Panc1 (cell line): ENCODE data around the gene AKR1C2. TPM values are rescaled to one million over a fixed set of nuclear protein-coding genes. Genes with fewer than 3 reads are reported as not detected.
"Not testable (repeated sequence)": the region's sequence is repeated elsewhere in the genome, so short reads cannot be mapped to it uniquely, and the experiment has no call there.

Experiments used
- ATAC-seq: fragments of 200-7000 bp; cut with Tn5 transposase; 2 replicates; pipeline ENCODE4 v1.9.1; 2020; ENCODE audit warnings: mild to moderate bottlenecking, moderate library complexity
- BruUV-seq: library from RNA; stranded (reverse); fragments of 400-500 nt; replicated peaks from 2 replicates; lab custom pipeline; 2021; lab: Mats Ljungman, UMichigan
- CTCF ChIA-PET: fragments of 300-600 bp; sonication (Branson Sonifier 250); formaldehyde crosslinking; loops from one replicate; lab custom pipeline; 2022; ENCODE audit warnings: antibody characterized with exemption; lab: Charles Lee
- POLR2A ChIA-PET: fragments of 300-600 bp; sonication (Branson Sonifier 250); formaldehyde crosslinking; loops from one replicate; lab custom pipeline; 2022; ENCODE audit warnings: antibody characterized with exemption; lab: Charles Lee
- DNase-seq: peaks from one replicate; pipeline ENCODE4 v3.0.0-alpha.2; 2010; ENCODE audit warnings: low read depth, low spot score
- H3K27ac ChIP-seq: 2 replicates; pipeline ENCODE4 v1.5.1; 2011; ENCODE audit warnings: mild to moderate bottlenecking, low read length, inconsistent platforms
- H3K27me3 ChIP-seq: fragments of 200-500 bp; sonication (Bioruptor generic); 2 replicates; pipeline ENCODE4 v1.6.0; 2014; ENCODE audit warnings: low read length, inconsistent platforms; ENCODE audit not compliant: control insufficient read depth, insufficient read depth
- H3K36me3 ChIP-seq: fragments of 200-500 bp; sonication (Bioruptor generic); 2 replicates; pipeline ENCODE4 v1.5.1; 2014; ENCODE audit warnings: inconsistent platforms, mild to moderate bottlenecking, low read length, moderate library complexity; ENCODE audit not compliant: control insufficient read depth, insufficient read depth
- H3K4me1 ChIP-seq: 2 replicates; pipeline ENCODE4 v1.5.1; 2011; ENCODE audit warnings: inconsistent platforms, mild to moderate bottlenecking, low read length, moderate library complexity; ENCODE audit not compliant: control insufficient read depth, insufficient read depth
- H3K4me3 ChIP-seq, 2 experiments: 2 replicates each; pipeline ENCODE4 v1.5.1; 2011 to 2012; ENCODE audit warnings: low read depth in 2 of 2, low read length in 2 of 2, mild to moderate bottlenecking in 2 of 2, inconsistent platforms in 1 of 2, moderate library complexity in 1 of 2
- H3K9me3 ChIP-seq: fragments of 200-500 bp; sonication (Bioruptor generic); 2 replicates; pipeline ENCODE4 v1.5.1; 2014; ENCODE audit warnings: low read depth, mild to moderate bottlenecking, inconsistent platforms, low read length, moderate library complexity; ENCODE audit not compliant: control insufficient read depth, insufficient read depth
- POLR2AphosphoS5 ChIP-seq: IDR thresholded peaks from 2 replicates; pipeline ENCODE4 v1.6.1; 2012; ENCODE audit warnings: mild to moderate bottlenecking, low read depth, low read length, moderate library complexity
- SIN3A ChIP-seq: IDR thresholded peaks from 2 replicates; pipeline ENCODE4 v1.6.1; 2012; ENCODE audit warnings: low read depth, mild to moderate bottlenecking, low read length, moderate library complexity, borderline replicate concordance; ENCODE audit not compliant: insufficient read depth
- TCF7L2 ChIP-seq: IDR thresholded peaks from 2 replicates; pipeline ENCODE4 v1.6.1; 2011; ENCODE audit warnings: mild to moderate bottlenecking, low read depth, low read length, inconsistent platforms
- in situ Hi-C: cut with HindIII; loops from 2 replicates; pipeline ENCODE4 v1.10.0; 2016; ENCODE audit warnings: low sequenced_read_pairs, low pct_unique_long_range_greater_than_20kb
- intact Hi-C: fragments of 100-400 bp; cut with micrococcal nuclease; formaldehyde crosslinking; loops from one replicate; pipeline ENCODE4 v1.10.0; 2022; ENCODE audit not compliant: unreplicated experiment
- total RNA-seq: library from RNA; stranded (reverse); gene quantifications from one replicate; pipeline ENCODE4 v1.2.1, GENCODE V29; 2021; ENCODE audit not compliant: unreplicated experiment
- TF ChIP-seq, protein P1 (sequence below): fragments of 450-650 bp; IDR thresholded peaks from 2 replicates; pipeline ENCODE4 v1.5.1; 2017; ENCODE audit warnings: mild to moderate bottlenecking
- TF ChIP-seq, protein P2 (sequence below), 2 experiments: IDR thresholded peaks; 2 replicates each; pipeline ENCODE4 v1.6.1; 2011 to 2012; ENCODE audit warnings: low read depth in 2 of 2, control low read depth in 1 of 2, low read length in 1 of 2, mild to moderate bottlenecking in 1 of 2, moderate library complexity in 1 of 2; ENCODE audit not compliant: insufficient read depth in 1 of 2

The AKR1C2 gene
- total RNA-seq, 1 experiment from 2014 or later: 0.33 TPM

DNA sequence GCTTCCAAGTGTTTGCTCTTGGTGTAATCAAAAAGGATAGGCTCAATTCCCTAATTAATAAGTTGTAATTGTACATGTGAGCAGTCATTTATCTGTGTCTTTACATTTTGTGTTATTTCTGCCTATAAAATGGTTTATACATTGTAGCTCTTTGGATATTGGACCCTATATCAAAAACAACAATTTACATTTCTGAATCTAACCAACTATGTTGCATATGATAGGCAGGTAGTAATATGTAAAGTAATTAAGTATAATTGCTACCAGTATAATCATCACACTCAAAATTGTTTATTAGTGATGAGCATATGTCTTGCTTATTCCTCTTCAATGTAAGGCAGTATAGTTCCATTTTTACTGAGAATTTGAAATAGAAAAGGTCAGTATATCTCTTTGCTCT is 26.6 kb downstream of the AKR1C2 start:
- H3K27ac ChIP-seq: no peak overlapping the region
- ChIA-PET POLR2A (no interaction called here), CTCF (no interaction called here)
- no TSS peak for BruUV-seq
- no peaks in the 10 kb centered on the region for H3K27me3 ChIP-seq
- no peaks in the 10 kb centered on the region for H3K4me1 ChIP-seq
- no peak for ATAC-seq
- TF ChIP-seq, protein P1, sequence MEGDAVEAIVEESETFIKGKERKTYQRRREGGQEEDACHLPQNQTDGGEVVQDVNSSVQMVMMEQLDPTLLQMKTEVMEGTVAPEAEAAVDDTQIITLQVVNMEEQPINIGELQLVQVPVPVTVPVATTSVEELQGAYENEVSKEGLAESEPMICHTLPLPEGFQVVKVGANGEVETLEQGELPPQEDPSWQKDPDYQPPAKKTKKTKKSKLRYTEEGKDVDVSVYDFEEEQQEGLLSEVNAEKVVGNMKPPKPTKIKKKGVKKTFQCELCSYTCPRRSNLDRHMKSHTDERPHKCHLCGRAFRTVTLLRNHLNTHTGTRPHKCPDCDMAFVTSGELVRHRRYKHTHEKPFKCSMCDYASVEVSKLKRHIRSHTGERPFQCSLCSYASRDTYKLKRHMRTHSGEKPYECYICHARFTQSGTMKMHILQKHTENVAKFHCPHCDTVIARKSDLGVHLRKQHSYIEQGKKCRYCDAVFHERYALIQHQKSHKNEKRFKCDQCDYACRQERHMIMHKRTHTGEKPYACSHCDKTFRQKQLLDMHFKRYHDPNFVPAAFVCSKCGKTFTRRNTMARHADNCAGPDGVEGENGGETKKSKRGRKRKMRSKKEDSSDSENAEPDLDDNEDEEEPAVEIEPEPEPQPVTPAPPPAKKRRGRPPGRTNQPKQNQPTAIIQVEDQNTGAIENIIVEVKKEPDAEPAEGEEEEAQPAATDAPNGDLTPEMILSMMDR: no peak
- TF ChIP-seq POLR2AphosphoS5 (no peak), TCF7L2 (no peak), SIN3A (no peak)
- TF ChIP-seq, protein P2, sequence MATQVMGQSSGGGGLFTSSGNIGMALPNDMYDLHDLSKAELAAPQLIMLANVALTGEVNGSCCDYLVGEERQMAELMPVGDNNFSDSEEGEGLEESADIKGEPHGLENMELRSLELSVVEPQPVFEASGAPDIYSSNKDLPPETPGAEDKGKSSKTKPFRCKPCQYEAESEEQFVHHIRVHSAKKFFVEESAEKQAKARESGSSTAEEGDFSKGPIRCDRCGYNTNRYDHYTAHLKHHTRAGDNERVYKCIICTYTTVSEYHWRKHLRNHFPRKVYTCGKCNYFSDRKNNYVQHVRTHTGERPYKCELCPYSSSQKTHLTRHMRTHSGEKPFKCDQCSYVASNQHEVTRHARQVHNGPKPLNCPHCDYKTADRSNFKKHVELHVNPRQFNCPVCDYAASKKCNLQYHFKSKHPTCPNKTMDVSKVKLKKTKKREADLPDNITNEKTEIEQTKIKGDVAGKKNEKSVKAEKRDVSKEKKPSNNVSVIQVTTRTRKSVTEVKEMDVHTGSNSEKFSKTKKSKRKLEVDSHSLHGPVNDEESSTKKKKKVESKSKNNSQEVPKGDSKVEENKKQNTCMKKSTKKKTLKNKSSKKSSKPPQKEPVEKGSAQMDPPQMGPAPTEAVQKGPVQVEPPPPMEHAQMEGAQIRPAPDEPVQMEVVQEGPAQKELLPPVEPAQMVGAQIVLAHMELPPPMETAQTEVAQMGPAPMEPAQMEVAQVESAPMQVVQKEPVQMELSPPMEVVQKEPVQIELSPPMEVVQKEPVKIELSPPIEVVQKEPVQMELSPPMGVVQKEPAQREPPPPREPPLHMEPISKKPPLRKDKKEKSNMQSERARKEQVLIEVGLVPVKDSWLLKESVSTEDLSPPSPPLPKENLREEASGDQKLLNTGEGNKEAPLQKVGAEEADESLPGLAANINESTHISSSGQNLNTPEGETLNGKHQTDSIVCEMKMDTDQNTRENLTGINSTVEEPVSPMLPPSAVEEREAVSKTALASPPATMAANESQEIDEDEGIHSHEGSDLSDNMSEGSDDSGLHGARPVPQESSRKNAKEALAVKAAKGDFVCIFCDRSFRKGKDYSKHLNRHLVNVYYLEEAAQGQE (IDR thresholded peaks at IDR 0.05; ENCODE audit: insufficient read depth in 1 of 2, low read depth in 2 of 2, low read length in 1 of 2): no peak
- DNase-seq: no peak
- intact Hi-C loops: no loop called here
- no peaks in the 10 kb centered on the region for H3K9me3 ChIP-seq
- in situ Hi-C loops: no loop called here
- no peaks in the 10 kb centered on the region for H3K36me3 ChIP-seq
- no peak overlapping the region for H3K4me3 ChIP-seq

DNA sequence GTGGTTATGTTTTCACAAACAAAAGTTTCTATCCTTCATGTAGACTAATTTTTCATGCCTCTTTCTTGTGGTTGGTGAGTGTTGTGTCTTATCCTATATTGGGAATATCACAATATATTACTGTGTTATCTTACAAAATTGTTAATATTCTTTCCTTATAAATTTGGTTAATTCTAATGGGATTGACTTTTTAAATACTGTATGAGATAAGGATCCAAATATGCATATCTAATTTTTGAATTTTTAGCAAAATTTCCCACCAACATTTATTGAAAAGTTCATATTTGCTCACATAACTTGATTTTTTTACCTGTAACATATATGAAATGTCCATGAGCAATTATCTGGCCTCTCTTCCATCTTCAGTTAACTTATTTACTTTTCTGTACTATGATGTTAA is 29.3 kb downstream of the AKR1C2 start:
- H3K4me3 ChIP-seq, intact Hi-C loops, H3K4me1 ChIP-seq, in situ Hi-C loops, BruUV-seq, H3K27ac ChIP-seq, POLR2A ChIA-PET, DNase-seq, ATAC-seq, H3K27me3 ChIP-seq, H3K36me3 ChIP-seq, H3K9me3 ChIP-seq, CTCF ChIA-PET: not testable (repeated sequence)

DNA sequence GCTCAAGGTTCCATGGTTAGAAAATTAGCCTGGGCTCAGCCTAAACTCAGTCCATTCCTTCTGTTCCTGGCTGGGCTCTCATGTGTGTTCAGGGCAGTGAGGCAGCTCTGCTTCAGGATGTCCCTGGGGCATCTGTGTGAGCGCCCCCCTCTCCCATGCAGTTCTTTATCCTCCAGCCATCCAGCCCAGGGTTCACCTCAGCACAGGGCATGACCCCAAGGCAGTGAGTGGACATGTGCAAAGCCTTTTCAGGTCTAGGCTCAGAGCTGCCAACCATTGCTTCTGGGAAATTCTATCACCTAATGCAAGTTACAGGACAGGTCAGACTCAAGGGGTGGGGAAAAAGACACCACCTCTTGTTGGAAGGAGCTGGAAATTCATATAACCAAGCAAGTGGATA is 30.4 kb downstream of the AKR1C2 start:
- POLR2A ChIA-PET, H3K4me3 ChIP-seq, BruUV-seq, in situ Hi-C loops, H3K4me1 ChIP-seq, ATAC-seq, CTCF ChIA-PET, H3K27ac ChIP-seq, H3K27me3 ChIP-seq, H3K9me3 ChIP-seq, DNase-seq, intact Hi-C loops, H3K36me3 ChIP-seq: not testable (repeated sequence)

DNA sequence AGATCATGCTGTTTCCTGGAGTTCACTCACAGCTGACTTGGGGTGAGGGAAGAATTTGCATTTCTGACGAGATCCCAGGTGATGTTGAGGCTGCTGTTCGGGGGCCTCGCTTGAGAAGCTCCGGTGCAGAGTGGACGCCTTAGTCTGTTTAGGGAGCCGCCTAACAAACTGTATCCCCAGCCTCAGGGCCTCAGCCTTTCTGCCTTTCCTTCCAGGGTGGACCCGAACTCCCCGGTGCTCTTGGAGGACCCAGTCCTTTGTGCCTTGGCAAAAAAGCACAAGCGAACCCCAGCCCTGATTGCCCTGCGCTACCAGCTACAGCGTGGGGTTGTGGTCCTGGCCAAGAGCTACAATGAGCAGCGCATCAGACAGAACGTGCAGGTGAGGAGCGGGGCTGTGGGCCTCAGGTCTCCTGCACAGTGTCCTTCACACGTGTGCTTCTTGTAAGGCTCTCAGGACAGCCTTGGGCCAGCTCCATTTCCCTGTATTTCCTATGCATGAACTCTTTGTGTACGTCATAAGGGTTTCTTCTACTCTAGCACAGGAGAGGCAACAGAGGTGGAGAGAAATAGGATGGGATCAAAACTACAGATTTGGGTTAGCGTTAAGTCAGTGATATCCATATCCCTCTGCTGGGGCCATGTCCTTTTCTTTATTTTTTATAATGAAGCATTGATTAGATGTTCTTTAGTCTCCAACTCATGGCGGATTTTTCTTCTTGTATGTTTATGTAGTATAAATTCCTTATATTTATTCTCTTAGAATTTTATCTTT is 31.1 kb downstream of the AKR1C2 start:
- BruUV-seq: not testable (repeated sequence)

DNA sequence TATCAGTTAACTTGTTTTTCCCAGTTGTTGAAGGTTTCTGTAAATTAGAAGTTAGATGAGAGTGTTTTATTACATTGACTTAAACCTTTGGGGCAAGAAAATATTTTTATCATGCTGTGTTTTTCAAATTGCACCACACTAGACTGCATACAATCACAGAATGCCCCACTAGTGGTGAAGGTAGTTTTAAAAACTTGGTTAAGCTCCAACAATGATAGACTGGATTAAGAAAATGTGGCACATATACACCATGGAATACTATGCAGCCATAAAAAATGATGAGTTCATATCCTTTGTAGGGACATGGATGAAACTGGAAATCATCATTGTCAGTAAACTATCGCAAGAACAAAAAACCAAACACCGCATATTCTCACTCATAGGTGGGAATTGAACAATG is 33.3 kb downstream of the AKR1C2 start:
- POLR2A ChIA-PET, CTCF ChIA-PET, DNase-seq, intact Hi-C loops, H3K9me3 ChIP-seq, BruUV-seq, in situ Hi-C loops, H3K4me3 ChIP-seq, H3K27me3 ChIP-seq, H3K27ac ChIP-seq, H3K36me3 ChIP-seq, ATAC-seq, H3K4me1 ChIP-seq: not testable (repeated sequence)

More for the DNA sequence above, 31.1 kb downstream of the AKR1C2 start:
- ATAC-seq, H3K27ac ChIP-seq, H3K9me3 ChIP-seq, H3K27me3 ChIP-seq, H3K4me3 ChIP-seq, DNase-seq, POLR2A ChIA-PET, CTCF ChIA-PET, H3K36me3 ChIP-seq, intact Hi-C loops, H3K4me1 ChIP-seq, in situ Hi-C loops: not testable (repeated sequence)
